MM.1S (cell line): ENCODE data around the gene CMTM7.

ENCODE experiments used
- EZH2 ChIP-seq: fragments of 300-600 bp; sonication (generic); optimal IDR thresholded peaks from 2 replicates; pipeline ENCODE3; 2017; ENCODE audit warnings: low read depth, mild to moderate bottlenecking, antibody characterized with exemption, low read length, mixed read lengths
- EZH2phosphoT487 ChIP-seq: fragments of 300-600 bp; sonication (generic); IDR thresholded peaks from 2 replicates; pipeline ENCODE4 v1.6.1; 2018; ENCODE audit warnings: antibody characterized with exemption, low read length
- TF ChIP-seq, protein P1 (sequence below): fragments of 300-600 bp; sonication (generic); IDR thresholded peaks from 2 replicates; pipeline ENCODE4 v1.5.1; 2016; ENCODE audit warnings: antibody characterized with exemption, low read length, mixed read lengths

DNA sequence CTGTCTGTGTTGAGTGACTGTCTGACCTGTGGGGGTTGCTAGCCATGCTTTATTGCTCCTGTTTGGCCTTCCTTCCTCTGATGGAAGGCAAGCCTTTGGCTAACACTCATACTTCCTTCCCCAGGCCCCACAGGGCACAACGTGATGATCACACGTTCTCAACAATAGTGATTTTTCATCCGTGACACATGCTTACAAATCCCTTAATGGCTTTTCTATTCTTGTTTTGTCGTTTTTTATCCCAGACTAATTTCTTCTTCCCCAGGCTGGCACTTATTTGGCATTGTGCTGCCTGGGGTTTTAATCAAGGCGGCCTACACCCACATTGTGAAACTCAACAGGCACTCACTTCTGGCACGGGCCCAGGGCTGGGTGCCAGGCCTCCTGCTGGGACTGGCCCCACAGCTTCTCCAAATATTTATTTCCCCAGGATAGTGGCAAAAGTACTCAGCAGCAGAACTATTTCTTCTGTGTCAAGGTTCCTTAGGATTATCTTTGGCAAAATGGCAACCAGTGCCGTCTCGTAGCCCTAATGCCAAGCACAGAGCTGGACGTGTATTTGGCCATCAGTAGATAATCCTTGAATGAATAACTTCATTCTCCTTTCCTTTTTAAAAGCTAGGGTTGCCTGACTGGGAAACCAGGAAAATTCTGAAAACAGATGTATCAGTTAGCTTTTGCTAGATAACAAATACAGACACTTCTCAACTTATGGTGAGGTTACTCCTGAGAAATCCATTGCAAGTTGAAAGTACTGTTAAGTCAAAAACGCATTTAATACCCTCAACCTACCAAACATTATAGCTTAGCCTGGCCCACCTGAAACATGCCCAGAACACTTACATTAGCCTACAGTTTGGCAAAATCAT is 30.6 kb downstream of the CMTM7 start:
- TF ChIP-seq, protein P1, sequence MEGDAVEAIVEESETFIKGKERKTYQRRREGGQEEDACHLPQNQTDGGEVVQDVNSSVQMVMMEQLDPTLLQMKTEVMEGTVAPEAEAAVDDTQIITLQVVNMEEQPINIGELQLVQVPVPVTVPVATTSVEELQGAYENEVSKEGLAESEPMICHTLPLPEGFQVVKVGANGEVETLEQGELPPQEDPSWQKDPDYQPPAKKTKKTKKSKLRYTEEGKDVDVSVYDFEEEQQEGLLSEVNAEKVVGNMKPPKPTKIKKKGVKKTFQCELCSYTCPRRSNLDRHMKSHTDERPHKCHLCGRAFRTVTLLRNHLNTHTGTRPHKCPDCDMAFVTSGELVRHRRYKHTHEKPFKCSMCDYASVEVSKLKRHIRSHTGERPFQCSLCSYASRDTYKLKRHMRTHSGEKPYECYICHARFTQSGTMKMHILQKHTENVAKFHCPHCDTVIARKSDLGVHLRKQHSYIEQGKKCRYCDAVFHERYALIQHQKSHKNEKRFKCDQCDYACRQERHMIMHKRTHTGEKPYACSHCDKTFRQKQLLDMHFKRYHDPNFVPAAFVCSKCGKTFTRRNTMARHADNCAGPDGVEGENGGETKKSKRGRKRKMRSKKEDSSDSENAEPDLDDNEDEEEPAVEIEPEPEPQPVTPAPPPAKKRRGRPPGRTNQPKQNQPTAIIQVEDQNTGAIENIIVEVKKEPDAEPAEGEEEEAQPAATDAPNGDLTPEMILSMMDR, result no peak
- no peak for TF ChIP-seq EZH2
- TF ChIP-seq EZH2phosphoT487, result no peak
